ENCODE measurements around the gene POU6F2. TPM values are rescaled to one million over a fixed set of nuclear protein-coding genes. Genes with fewer than 3 reads are reported as not detected.

POU6F2 gene
- total RNA-seq, 5 donors from 2014 or later (not counting 1 experiment from before 2014, with no cell fraction given), result not detected

DNA sequence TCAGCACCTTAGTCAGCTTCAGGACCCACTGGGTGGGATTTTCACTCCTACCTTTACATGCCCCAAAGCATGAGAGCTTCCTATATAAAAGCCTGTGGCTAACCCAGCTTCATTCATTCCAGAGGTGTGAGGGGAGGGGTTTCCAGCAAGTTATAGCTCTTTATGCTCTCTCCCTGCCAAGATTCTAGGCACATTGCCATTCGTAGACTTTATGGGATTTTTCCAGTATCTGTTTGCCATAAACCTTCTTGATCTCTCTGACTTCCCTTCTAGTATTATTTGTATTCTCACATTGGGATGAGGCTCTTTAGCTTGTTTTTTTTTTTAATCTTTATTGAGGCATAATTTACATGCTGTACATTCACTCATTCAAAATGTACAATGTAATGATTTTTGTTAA lies 67.5 kb downstream of the POU6F2 start:
- no peaks in the 10 kb centered on the region for H3K9me3 ChIP-seq
- H3K27ac ChIP-seq (ENCODE audit: low read length), result no peak overlapping the region
- Mint-ChIP-seq H3K27me3 (peaks cover 3 to 4% of the 10 kb centered on the region in 2 donors), H3K9me3 (peaks cover 0 to 4% (median 0%) of the 10 kb centered on the region in 3 donors), H3K4me1 (no peaks in the 10 kb centered on the region), H3K4me3 (no peak overlapping the region), H3K27ac (no peak overlapping the region), H3K36me3 (no peaks in the 10 kb centered on the region)
- DNase-seq (no peak), ATAC-seq (replicated peaks in 1 of 4) (no peak)
- H3K36me3 ChIP-seq (ENCODE audit: control insufficient read depth in 2 of 2, extremely low read depth in 1 of 2, insufficient read depth in 1 of 2, low read length in 1 of 2), result no peaks in the 10 kb centered on the region
- H3K4me3 ChIP-seq (ENCODE audit: control insufficient read depth in 1 of 2, extremely low read depth in 1 of 2, low read length in 1 of 2), result no peak overlapping the region
- H3K4me1 ChIP-seq (ENCODE audit: control insufficient read depth in 1 of 2, extremely low read depth in 1 of 2, insufficient read depth in 2 of 2, low read length in 2 of 2), result no peaks in the 10 kb centered on the region
- no CpG with 5 or more reads among the region's 1 CpG for WGBS (ENCODE audit: insufficient coverage)
- ChIA-PET POLR2A (no interaction called here), CTCF (interaction anchor here in 1 of 2 donors (0.6 kb wide), 1 partner anchor 1203 kb away, joined by 3 read pairs; no protein-coding TSS in a partner anchor)
- H3K27me3 ChIP-seq (replicated peaks in 1 of 2; ENCODE audit: control insufficient read depth in 2 of 2, extremely low read depth in 1 of 2, insufficient read depth in 2 of 2, low read length in 1 of 2), result no peaks in the 10 kb centered on the region

DNA sequence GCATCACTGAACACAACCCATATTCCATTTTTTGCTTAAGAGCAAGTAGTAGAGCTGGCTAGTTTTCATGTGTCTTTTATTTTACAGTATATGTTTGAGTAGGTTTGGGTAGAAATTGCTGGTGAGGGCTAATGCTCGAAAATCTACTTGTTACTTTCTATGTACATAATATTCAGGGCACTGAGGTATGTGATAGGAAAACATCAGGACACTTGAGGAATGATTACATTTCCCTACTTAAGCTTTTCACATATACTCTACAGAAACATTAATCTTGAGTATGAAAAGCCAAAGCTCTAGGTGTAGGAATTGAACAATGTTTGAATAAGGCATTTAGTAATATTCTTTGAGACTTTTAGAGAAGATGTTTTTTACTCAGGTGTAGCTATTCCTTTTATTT lies 73.6 kb downstream of the POU6F2 start:
- H3K36me3 Mint-ChIP-seq, result no peaks in the 10 kb centered on the region
- H3K27ac Mint-ChIP-seq, result no peak overlapping the region
- Histone ChIP-seq H3K36me3 (ENCODE audit: control insufficient read depth in 2 of 2, extremely low read depth in 1 of 2, insufficient read depth in 1 of 2, low read length in 1 of 2) (no peaks in the 10 kb centered on the region), H3K4me3 (ENCODE audit: control insufficient read depth in 1 of 2, extremely low read depth in 1 of 2, low read length in 1 of 2) (no peak overlapping the region), H3K4me1 (ENCODE audit: control insufficient read depth in 1 of 2, extremely low read depth in 1 of 2, insufficient read depth in 2 of 2, low read length in 2 of 2) (no peaks in the 10 kb centered on the region), H3K9me3 (no peaks in the 10 kb centered on the region), H3K27me3 (replicated peaks in 1 of 2; ENCODE audit: control insufficient read depth in 2 of 2, extremely low read depth in 1 of 2, insufficient read depth in 2 of 2, low read length in 1 of 2) (no peaks in the 10 kb centered on the region), H3K27ac (ENCODE audit: low read length) (no peak overlapping the region)
- no CpG with 5 or more reads among the region's 1 CpG for WGBS (ENCODE audit: insufficient coverage)
- DNase-seq, result no peak
- POLR2A ChIA-PET, result no interaction called here
- H3K4me1 Mint-ChIP-seq, result no peaks in the 10 kb centered on the region
- CTCF ChIA-PET, result no interaction called here
- H3K9me3 Mint-ChIP-seq, result peaks cover 4 to 7% (median 6%) of the 10 kb centered on the region in 3 donors
- H3K4me3 Mint-ChIP-seq, result no peak overlapping the region
- H3K27me3 Mint-ChIP-seq, result peaks cover 7 to 11% of the 10 kb centered on the region in 2 donors
- no peak for ATAC-seq (replicated peaks in 1 of 4)

DNA sequence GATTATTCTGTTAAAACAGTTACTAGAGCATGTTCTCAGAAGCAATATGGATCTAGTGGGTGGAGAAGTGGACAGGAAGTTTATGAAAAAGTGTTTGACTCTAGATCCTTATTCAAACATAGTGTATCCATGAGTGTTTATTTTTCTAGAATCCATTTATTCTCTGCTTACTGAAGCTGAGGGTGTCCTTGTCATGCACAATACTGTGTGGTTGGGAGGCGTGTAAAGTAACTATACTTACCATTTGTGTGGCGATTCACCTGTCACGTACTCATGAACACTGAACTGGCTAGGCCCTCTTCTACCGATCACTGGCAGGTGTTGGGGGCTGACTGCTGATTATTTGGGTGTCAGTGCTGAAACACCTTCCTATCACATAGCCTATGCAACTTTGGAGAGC lies 74.0 kb downstream of the POU6F2 start:
- H3K4me1 ChIP-seq (ENCODE audit: control insufficient read depth in 1 of 2, extremely low read depth in 1 of 2, insufficient read depth in 2 of 2, low read length in 2 of 2), result no peaks in the 10 kb centered on the region
- Mint-ChIP-seq H3K4me3 (no peak overlapping the region), H3K27me3 (peaks cover 7 to 11% of the 10 kb centered on the region in 2 donors), H3K36me3 (no peaks in the 10 kb centered on the region), H3K9me3 (peaks cover 6 to 12% (median 8%) of the 10 kb centered on the region in 3 donors), H3K4me1 (no peaks in the 10 kb centered on the region), H3K27ac (no peak overlapping the region)
- no peaks in the 10 kb centered on the region for H3K9me3 ChIP-seq
- ChIA-PET CTCF (no interaction called here), POLR2A (no interaction called here)
- no peak overlapping the region for H3K27ac ChIP-seq (ENCODE audit: low read length)
- DNase-seq (no peak), ATAC-seq (replicated peaks in 1 of 4) (no peak)
- no peaks in the 10 kb centered on the region for H3K27me3 ChIP-seq (replicated peaks in 1 of 2; ENCODE audit: control insufficient read depth in 2 of 2, extremely low read depth in 1 of 2, insufficient read depth in 2 of 2, low read length in 1 of 2)
- H3K4me3 ChIP-seq (ENCODE audit: control insufficient read depth in 1 of 2, extremely low read depth in 1 of 2, low read length in 1 of 2), result no peak overlapping the region
- H3K36me3 ChIP-seq (ENCODE audit: control insufficient read depth in 2 of 2, extremely low read depth in 1 of 2, insufficient read depth in 1 of 2, low read length in 1 of 2), result no peaks in the 10 kb centered on the region
- WGBS (ENCODE audit: insufficient coverage), result 80% methylated on average over 1 of the region's 4 CpGs

DNA sequence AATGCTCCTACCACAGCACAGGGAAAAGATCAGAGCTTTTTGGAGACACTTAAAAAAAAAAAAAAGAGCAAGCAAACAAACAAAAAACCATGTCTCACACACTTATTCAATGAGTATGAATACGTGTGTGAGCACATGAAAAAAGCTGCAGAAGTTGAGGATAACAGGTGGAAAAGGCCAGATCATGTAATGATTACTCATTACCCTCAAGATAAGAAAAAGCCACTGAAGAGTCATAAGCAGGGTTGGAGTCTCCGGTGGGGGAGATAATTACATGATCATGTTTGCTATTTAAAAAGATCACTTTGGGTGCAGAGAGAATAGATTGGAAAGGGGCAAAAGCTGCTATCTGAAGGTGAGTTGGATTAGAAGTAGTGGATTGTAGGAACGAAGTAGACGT lies 77.0 kb downstream of the POU6F2 start:
- CTCF ChIA-PET, result no interaction called here
- H3K27ac ChIP-seq (ENCODE audit: low read length), result no peak overlapping the region
- no peaks in the 10 kb centered on the region for H3K4me1 ChIP-seq (ENCODE audit: control insufficient read depth in 1 of 2, extremely low read depth in 1 of 2, insufficient read depth in 2 of 2, low read length in 2 of 2)
- H3K36me3 ChIP-seq (ENCODE audit: control insufficient read depth in 2 of 2, extremely low read depth in 1 of 2, insufficient read depth in 1 of 2, low read length in 1 of 2), result no peaks in the 10 kb centered on the region
- DNase-seq, result no peak
- no peak for ATAC-seq (replicated peaks in 1 of 4)
- no peak overlapping the region for H3K4me3 Mint-ChIP-seq
- H3K9me3 Mint-ChIP-seq, result peaks cover 6 to 22% (median 8%) of the 10 kb centered on the region in 3 donors
- no peaks in the 10 kb centered on the region for H3K27me3 ChIP-seq (replicated peaks in 1 of 2; ENCODE audit: control insufficient read depth in 2 of 2, extremely low read depth in 1 of 2, insufficient read depth in 2 of 2, low read length in 1 of 2)
- H3K4me1 Mint-ChIP-seq, result no peaks in the 10 kb centered on the region
- no peak overlapping the region for H3K4me3 ChIP-seq (ENCODE audit: control insufficient read depth in 1 of 2, extremely low read depth in 1 of 2, low read length in 1 of 2)
- POLR2A ChIA-PET, result no interaction called here
- WGBS (ENCODE audit: insufficient coverage), result 92% methylated on average over 3 of the region's 4 CpGs
- no peaks in the 10 kb centered on the region for H3K36me3 Mint-ChIP-seq
- H3K27me3 Mint-ChIP-seq, result peaks cover 9 to 11% of the 10 kb centered on the region in 2 donors
- no peaks in the 10 kb centered on the region for H3K9me3 ChIP-seq
- no peak overlapping the region for H3K27ac Mint-ChIP-seq

DNA sequence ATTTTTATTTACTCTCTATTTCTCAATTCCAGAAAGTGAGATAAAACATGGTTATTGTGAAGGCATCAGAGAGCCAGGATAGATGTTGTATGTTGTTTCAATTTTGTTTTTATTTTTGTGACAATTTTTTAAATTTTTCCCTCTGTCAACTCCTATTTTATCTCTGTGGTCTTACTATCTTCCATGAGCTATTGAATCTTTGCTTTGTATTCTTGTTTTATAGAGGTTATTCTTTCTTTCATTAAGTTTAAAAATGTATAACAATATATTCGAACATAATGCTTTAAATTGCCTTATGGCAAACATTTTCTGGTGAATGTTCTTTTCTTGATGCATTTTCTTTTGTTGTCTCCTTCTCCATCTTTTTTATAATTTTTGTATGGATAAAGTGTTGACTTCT lies 78.4 kb downstream of the POU6F2 start:
- Mint-ChIP-seq H3K4me1 (no peaks in the 10 kb centered on the region), H3K27ac (no peak overlapping the region), H3K9me3 (peaks cover 6 to 22% (median 8%) of the 10 kb centered on the region in 3 donors), H3K27me3 (peaks cover 0 to 9% of the 10 kb centered on the region in 2 donors), H3K36me3 (no peaks in the 10 kb centered on the region), H3K4me3 (no peak overlapping the region)
- H3K27ac ChIP-seq (ENCODE audit: low read length), result no peak overlapping the region
- ATAC-seq (replicated peaks in 1 of 4) (no peak), DNase-seq (no peak)
- H3K36me3 ChIP-seq (ENCODE audit: control insufficient read depth in 2 of 2, extremely low read depth in 1 of 2, insufficient read depth in 1 of 2, low read length in 1 of 2), result no peaks in the 10 kb centered on the region
- CTCF ChIA-PET, result no interaction called here
- no peaks in the 10 kb centered on the region for H3K4me1 ChIP-seq (ENCODE audit: control insufficient read depth in 1 of 2, extremely low read depth in 1 of 2, insufficient read depth in 2 of 2, low read length in 2 of 2)
- POLR2A ChIA-PET, result no interaction called here
- H3K27me3 ChIP-seq (replicated peaks in 1 of 2; ENCODE audit: control insufficient read depth in 2 of 2, extremely low read depth in 1 of 2, insufficient read depth in 2 of 2, low read length in 1 of 2), result no peaks in the 10 kb centered on the region
- WGBS (ENCODE audit: insufficient coverage), result no CpG with 5 or more reads among the region's 1 CpG
- no peaks in the 10 kb centered on the region for H3K9me3 ChIP-seq
- no peak overlapping the region for H3K4me3 ChIP-seq (ENCODE audit: control insufficient read depth in 1 of 2, extremely low read depth in 1 of 2, low read length in 1 of 2)

DNA sequence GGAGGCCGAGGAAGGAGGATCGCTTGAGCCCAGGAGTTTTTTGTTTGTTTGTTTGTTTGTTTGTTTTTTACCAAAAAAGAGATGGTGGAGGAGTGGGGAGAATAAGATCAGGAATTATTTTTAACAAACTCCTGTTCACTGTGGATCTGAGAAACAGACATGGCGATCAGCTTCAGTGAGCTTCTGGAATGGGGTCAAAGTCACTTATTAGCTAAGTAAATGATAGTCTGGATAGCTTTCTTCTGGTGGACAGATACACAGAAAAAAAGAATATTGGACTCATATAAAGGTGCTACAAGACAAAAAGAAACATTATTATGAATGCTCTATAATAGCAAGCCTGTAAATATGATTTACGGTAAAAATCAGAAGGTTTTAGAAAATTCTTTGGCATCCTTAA lies 85.1 kb downstream of the POU6F2 start:
- WGBS (ENCODE audit: insufficient coverage), result 93% methylated on average over 3 of the region's 4 CpGs
- no peak for ATAC-seq (replicated peaks in 1 of 4)
- POLR2A ChIA-PET, result no interaction called here
- Histone ChIP-seq H3K27me3 (replicated peaks in 1 of 2; ENCODE audit: control insufficient read depth in 2 of 2, extremely low read depth in 1 of 2, insufficient read depth in 2 of 2, low read length in 1 of 2) (no peaks in the 10 kb centered on the region), H3K4me3 (ENCODE audit: control insufficient read depth in 1 of 2, extremely low read depth in 1 of 2, low read length in 1 of 2) (no peak overlapping the region), H3K9me3 (no peaks in the 10 kb centered on the region), H3K27ac (ENCODE audit: low read length) (no peak overlapping the region), H3K36me3 (ENCODE audit: control insufficient read depth in 2 of 2, extremely low read depth in 1 of 2, insufficient read depth in 1 of 2, low read length in 1 of 2) (no peaks in the 10 kb centered on the region), H3K4me1 (ENCODE audit: control insufficient read depth in 1 of 2, extremely low read depth in 1 of 2, insufficient read depth in 2 of 2, low read length in 2 of 2) (no peaks in the 10 kb centered on the region)
- H3K4me1 Mint-ChIP-seq, result no peaks in the 10 kb centered on the region
- H3K4me3 Mint-ChIP-seq, result no peak overlapping the region
- DNase-seq, result no peak
- no peak overlapping the region for H3K27ac Mint-ChIP-seq
- H3K27me3 Mint-ChIP-seq, result peaks cover 4% of the 10 kb centered on the region in 2 donors
- CTCF ChIA-PET, result no interaction called here
- no peaks in the 10 kb centered on the region for H3K36me3 Mint-ChIP-seq
- peaks cover 0 to 4% (median 0%) of the 10 kb centered on the region in 3 donors for H3K9me3 Mint-ChIP-seq

DNA sequence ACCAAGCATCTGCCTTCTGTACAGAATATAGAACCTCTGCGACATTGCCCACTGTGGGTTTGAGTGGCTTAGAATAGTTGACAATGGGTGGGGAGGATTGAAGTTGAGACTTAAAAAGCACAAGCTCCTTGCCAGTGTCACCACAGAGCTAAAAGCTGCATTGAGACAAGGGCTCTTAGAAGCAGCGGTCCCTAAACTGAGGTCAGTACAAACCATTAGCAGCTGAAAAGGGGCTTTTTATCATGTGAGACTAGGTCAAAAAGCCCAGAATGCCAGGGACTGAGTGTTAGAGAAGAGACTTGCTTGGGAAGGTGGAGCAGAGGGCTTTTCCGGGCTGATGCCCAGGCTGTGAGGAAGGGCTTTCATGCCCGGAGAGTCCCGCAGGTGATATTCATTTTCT lies 91.3 kb downstream of the POU6F2 start:
- Histone ChIP-seq H3K27me3 (replicated peaks in 1 of 2; ENCODE audit: control insufficient read depth in 2 of 2, extremely low read depth in 1 of 2, insufficient read depth in 2 of 2, low read length in 1 of 2) (no peaks in the 10 kb centered on the region), H3K36me3 (ENCODE audit: control insufficient read depth in 2 of 2, extremely low read depth in 1 of 2, insufficient read depth in 1 of 2, low read length in 1 of 2) (no peaks in the 10 kb centered on the region), H3K4me1 (ENCODE audit: control insufficient read depth in 1 of 2, extremely low read depth in 1 of 2, insufficient read depth in 2 of 2, low read length in 2 of 2) (no peaks in the 10 kb centered on the region), H3K9me3 (no peaks in the 10 kb centered on the region), H3K4me3 (ENCODE audit: control insufficient read depth in 1 of 2, extremely low read depth in 1 of 2, low read length in 1 of 2) (no peak overlapping the region), H3K27ac (ENCODE audit: low read length) (no peak overlapping the region)
- no peak for ATAC-seq (replicated peaks in 1 of 4)
- H3K4me3 Mint-ChIP-seq, result no peak overlapping the region
- 90% methylated on average over 4 of the region's 5 CpGs for WGBS (ENCODE audit: insufficient coverage)
- no peaks in the 10 kb centered on the region for H3K27me3 Mint-ChIP-seq
- no peaks in the 10 kb centered on the region for H3K9me3 Mint-ChIP-seq
- H3K36me3 Mint-ChIP-seq, result no peaks in the 10 kb centered on the region
- H3K4me1 Mint-ChIP-seq, result no peaks in the 10 kb centered on the region
- no peak for DNase-seq
- no peak overlapping the region for H3K27ac Mint-ChIP-seq
- ChIA-PET CTCF (no interaction called here), POLR2A (no interaction called here)

All from T-cell (primary cell).